ENCODE results near the gene PARP14. TPM values are rescaled to one million over a fixed set of nuclear protein-coding genes. Genes with fewer than 3 reads are reported as not detected.

Gene PARP14, protein sequence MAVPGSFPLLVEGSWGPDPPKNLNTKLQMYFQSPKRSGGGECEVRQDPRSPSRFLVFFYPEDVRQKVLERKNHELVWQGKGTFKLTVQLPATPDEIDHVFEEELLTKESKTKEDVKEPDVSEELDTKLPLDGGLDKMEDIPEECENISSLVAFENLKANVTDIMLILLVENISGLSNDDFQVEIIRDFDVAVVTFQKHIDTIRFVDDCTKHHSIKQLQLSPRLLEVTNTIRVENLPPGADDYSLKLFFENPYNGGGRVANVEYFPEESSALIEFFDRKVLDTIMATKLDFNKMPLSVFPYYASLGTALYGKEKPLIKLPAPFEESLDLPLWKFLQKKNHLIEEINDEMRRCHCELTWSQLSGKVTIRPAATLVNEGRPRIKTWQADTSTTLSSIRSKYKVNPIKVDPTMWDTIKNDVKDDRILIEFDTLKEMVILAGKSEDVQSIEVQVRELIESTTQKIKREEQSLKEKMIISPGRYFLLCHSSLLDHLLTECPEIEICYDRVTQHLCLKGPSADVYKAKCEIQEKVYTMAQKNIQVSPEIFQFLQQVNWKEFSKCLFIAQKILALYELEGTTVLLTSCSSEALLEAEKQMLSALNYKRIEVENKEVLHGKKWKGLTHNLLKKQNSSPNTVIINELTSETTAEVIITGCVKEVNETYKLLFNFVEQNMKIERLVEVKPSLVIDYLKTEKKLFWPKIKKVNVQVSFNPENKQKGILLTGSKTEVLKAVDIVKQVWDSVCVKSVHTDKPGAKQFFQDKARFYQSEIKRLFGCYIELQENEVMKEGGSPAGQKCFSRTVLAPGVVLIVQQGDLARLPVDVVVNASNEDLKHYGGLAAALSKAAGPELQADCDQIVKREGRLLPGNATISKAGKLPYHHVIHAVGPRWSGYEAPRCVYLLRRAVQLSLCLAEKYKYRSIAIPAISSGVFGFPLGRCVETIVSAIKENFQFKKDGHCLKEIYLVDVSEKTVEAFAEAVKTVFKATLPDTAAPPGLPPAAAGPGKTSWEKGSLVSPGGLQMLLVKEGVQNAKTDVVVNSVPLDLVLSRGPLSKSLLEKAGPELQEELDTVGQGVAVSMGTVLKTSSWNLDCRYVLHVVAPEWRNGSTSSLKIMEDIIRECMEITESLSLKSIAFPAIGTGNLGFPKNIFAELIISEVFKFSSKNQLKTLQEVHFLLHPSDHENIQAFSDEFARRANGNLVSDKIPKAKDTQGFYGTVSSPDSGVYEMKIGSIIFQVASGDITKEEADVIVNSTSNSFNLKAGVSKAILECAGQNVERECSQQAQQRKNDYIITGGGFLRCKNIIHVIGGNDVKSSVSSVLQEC (N-terminal part only)
- 11.6 and 11.7 TPM in 2 replicates for total RNA-seq (2014; rRNA removed; shearing (Covaris generic))
- 4.5 and 5.6 TPM in 2 replicates for polyA plus RNA-seq (2016; fragmentation: Nextera tagmentation; extraction: Ambion mirVana)

DNA sequence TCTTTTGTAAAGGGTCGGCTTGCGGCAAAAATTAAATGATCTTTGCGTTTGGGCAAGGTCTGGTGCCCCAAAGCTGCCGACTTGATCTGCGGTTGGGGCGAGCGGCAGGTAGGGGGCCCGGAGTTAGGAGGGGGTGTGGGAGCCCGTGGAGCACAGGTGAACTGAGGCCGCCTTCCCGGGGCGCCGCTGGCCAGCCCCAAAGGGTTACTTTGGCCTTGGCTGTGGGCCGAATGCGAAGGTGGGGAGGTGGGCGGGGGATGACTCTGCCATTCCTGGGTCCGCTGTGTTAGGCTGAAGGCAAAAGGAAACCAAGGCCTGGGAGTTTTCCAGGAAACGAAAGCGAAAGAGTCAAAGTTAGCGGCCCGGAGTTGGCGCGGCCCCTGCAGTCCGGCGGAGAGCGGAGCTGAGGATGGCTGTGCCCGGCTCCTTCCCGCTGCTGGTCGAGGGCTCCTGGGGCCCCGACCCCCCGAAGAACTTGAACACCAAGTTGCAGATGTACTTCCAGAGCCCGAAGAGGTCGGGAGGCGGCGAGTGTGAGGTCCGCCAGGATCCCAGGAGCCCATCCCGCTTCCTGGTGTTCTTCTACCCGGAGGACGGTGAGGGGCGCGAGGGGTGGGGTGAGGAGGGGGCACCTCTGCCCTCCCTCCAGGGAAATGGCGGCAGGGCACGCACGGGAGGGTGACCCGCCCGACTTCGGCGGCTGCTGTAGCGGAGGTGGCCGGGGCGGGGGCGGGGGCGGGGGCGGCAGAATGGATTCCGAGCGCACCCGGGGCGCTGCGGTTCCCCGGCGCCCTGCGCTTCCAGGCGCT, at the start of gene PARP14:
TSS of gene PARP14 (plus strand) at position 365 of the 809 bp plus-strand sequence. CDS start at position 410, 45 bp downstream.
- Histone ChIP-seq H3F3A (ENCODE audit: insufficient read depth) (peaks cover 16% of the 10 kb centered on the region), H2AFZ (peak within 1 kb of the TSS; percentile 99), H3K79me2 (ENCODE audit: insufficient read depth) (peaks cover 20% of the 10 kb centered on the region), H3K9me2 (ENCODE audit: insufficient read depth) (no peaks in the 10 kb centered on the region), H3K27me3 (replicated peaks; ENCODE audit: insufficient read depth) (no peaks in the 10 kb centered on the region), H3K9me3 (ENCODE audit: low read depth) (no peaks in the 10 kb centered on the region), H3K27ac (peak within 1 kb of the TSS; percentile 44), H3K4me2 (ENCODE audit: unreplicated experiment) (peak within 1 kb of the TSS; percentile 93), H4K20me1 (ENCODE audit: insufficient read depth) (no peaks in the 10 kb centered on the region), H3K36me3 (ENCODE audit: low read depth) (no peaks in the 10 kb centered on the region), H3K4me3 (peak within 1 kb of the TSS; percentile 78), H3K4me1 (ENCODE audit: insufficient read depth) (peaks cover 11% of the 10 kb centered on the region; the same call in 1 of the 2 replicates), H3K9ac (peak within 1 kb of the TSS; percentile 86)
- 1% methylated on average over 52 to 54 of the region's 63 CpGs for WGBS, 2 experiments (ENCODE audit: low coverage in 1 of 2, low lambda C conversion rate in 2 of 2, missing lambda C conversion rate in 2 of 2)
- peak; percentile 85 for DNase-seq
- TF ChIP-seq EZH2 (IDR thresholded peaks at IDR 0.05; ENCODE audit: insufficient read depth, poor library complexity, severe bottlenecking), result no peak
- TF ChIP-seq EZH2phosphoT487 (IDR thresholded peaks at IDR 0.05; ENCODE audit: insufficient read depth, low read depth), result no peak
- in situ Hi-C loops (cut with MboI), result loop anchor here (25.0 kb wide), 1 partner anchor 218 kb away; no protein-coding TSS in a partner anchor

DNA sequence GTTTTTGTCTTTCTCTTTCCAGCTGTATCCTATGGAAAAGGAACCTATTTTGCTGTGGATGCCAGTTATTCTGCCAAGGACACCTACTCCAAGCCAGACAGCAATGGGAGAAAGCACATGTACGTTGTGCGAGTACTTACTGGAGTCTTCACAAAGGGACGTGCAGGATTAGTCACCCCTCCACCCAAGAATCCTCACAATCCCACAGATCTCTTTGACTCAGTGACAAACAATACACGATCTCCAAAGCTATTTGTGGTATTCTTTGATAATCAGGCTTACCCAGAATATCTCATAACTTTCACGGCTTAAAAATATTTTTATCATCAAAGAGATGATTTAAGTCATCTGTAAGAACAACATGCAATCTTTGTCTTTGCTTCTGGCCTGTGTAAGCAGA, 44.9 kb upstream of the PARP14 start:
- Histone ChIP-seq H3F3A (ENCODE audit: insufficient read depth) (no peaks in the 10 kb centered on the region), H4K20me1 (ENCODE audit: insufficient read depth) (no peaks in the 10 kb centered on the region), H3K4me3 (no peak overlapping the region), H3K4me2 (ENCODE audit: unreplicated experiment) (no peak overlapping the region), H3K27ac (no peak overlapping the region), H3K9me3 (ENCODE audit: low read depth) (no peaks in the 10 kb centered on the region), H3K4me1 (ENCODE audit: insufficient read depth) (peaks cover 4% of the 10 kb centered on the region; the same call in 1 of the 2 replicates), H3K79me2 (ENCODE audit: insufficient read depth) (no peaks in the 10 kb centered on the region), H3K36me3 (ENCODE audit: low read depth) (no peaks in the 10 kb centered on the region), H2AFZ (no peak overlapping the region), H3K9ac (no peak overlapping the region), H3K27me3 (replicated peaks; ENCODE audit: insufficient read depth) (0 out of 2 replicates have a peak, but pooled peaks cover 6% of the 10 kb centered on the region), H3K9me2 (ENCODE audit: insufficient read depth) (no peaks in the 10 kb centered on the region)
- in situ Hi-C loops (cut with MboI), result no loop called here
- no peak for TF ChIP-seq EZH2phosphoT487 (IDR thresholded peaks at IDR 0.05; ENCODE audit: insufficient read depth, low read depth)
- TF ChIP-seq EZH2 (IDR thresholded peaks at IDR 0.05; ENCODE audit: insufficient read depth, poor library complexity, severe bottlenecking), result no peak
- DNase-seq, result peak; percentile 39
- WGBS, 2 experiments (ENCODE audit: low coverage in 1 of 2, low lambda C conversion rate in 2 of 2, missing lambda C conversion rate in 2 of 2), result 57 to 62% methylated on average over 5 of the region's 5 CpGs

DNA sequence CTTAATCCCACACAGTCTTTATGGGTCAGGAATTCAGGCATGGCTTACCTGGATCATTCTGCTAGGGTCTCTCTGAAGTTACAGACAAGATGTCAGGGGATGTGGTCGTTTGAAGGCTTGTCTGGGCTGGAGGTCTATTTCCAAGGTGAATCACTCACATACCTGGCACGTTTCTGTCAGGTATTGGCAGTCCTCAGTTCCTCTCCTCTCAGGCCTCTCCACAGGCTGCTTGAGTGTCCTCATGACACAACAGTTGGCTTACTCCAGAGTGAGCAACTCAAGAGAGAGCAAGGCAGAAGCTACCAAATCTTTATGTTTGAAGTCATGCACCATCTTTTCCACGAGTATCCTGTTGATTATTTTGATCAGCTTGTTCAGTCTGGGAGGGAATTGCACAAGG, 43.9 kb upstream of the PARP14 start:
- H3K9me2 ChIP-seq (ENCODE audit: insufficient read depth), result no peaks in the 10 kb centered on the region
- H3F3A ChIP-seq (ENCODE audit: insufficient read depth), result no peaks in the 10 kb centered on the region
- H3K9ac ChIP-seq, result no peak overlapping the region
- no peak overlapping the region for H3K4me3 ChIP-seq
- WGBS, 2 experiments (ENCODE audit: low coverage in 1 of 2, low lambda C conversion rate in 2 of 2, missing lambda C conversion rate in 2 of 2), result 23 to 29% methylated on average over 3 of the region's 3 CpGs
- H3K9me3 ChIP-seq (ENCODE audit: low read depth), result no peaks in the 10 kb centered on the region
- in situ Hi-C loops (cut with MboI), result no loop called here
- no peak for TF ChIP-seq EZH2phosphoT487 (IDR thresholded peaks at IDR 0.05; ENCODE audit: insufficient read depth, low read depth)
- TF ChIP-seq EZH2 (IDR thresholded peaks at IDR 0.05; ENCODE audit: insufficient read depth, poor library complexity, severe bottlenecking), result no peak
- no peak overlapping the region for H2AFZ ChIP-seq
- H4K20me1 ChIP-seq (ENCODE audit: insufficient read depth), result no peaks in the 10 kb centered on the region
- no peak overlapping the region for H3K4me2 ChIP-seq (ENCODE audit: unreplicated experiment)
- no peaks in the 10 kb centered on the region for H3K36me3 ChIP-seq (ENCODE audit: low read depth)
- H3K4me1 ChIP-seq (ENCODE audit: insufficient read depth), result peaks cover 4% of the 10 kb centered on the region; the same call in 1 of the 2 replicates
- H3K27me3 ChIP-seq (replicated peaks; ENCODE audit: insufficient read depth), result 0 out of 2 replicates have a peak, but pooled peaks cover 2% of the 10 kb centered on the region
- H3K79me2 ChIP-seq (ENCODE audit: insufficient read depth), result no peaks in the 10 kb centered on the region
- no peak for DNase-seq
- no peak overlapping the region for H3K27ac ChIP-seq

Data from GM23248 (cell line).